HG03066 (cell line): Measurements from ENCODE around the gene RABEP2.

Source experiments
- ATAC-seq: cut with Tn5 transposase; IDR thresholded peaks from one replicate; pipeline ENCODE4 v1.9.1; 2021; ENCODE audit warnings: low read depth; ENCODE audit not compliant: unreplicated experiment

RABEP2 gene

DNA sequence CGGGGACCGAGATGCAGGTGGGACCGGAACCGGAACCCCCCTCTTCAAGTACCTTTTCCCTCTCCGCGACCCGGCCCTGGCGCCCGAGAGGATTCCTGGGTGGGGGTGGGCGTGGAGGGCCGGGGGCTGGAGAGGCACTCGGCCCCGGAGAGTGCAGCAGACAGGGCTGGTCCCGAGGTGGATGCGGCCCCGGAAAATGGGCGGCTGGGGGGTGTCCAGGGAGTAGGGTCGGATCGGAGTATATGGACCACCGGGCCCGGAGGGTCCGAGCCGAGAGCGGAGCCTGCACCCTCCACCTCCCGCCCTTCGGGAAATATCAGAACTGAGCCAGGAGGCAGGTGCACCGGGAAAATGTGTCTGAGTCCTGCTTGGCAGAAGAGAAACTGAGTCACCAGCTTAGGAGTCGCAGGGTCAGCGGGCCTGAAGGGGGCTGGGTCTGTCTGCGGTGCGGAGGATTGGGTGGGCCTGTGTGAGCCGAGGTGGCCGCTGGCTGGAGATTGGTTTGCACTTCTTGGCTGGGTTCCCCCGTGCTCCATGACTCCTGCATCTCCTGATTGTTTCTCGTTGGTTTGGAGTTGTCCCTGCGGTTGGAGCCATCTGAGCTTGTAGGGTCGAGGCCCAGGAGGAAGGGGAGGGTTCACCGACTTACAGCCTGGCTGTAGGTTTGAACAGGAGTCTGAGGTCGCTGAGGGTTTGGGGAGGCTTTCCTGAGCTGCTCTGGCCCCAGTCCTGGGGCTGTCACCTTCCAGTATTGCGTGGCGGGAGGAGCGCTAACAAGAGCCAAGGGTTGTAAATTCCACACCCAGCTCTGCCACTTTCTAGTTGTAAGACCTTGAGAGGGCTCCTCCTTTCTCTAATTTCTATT is 60.9 kb downstream of the RABEP2 start:
- ATAC-seq: no peak

DNA sequence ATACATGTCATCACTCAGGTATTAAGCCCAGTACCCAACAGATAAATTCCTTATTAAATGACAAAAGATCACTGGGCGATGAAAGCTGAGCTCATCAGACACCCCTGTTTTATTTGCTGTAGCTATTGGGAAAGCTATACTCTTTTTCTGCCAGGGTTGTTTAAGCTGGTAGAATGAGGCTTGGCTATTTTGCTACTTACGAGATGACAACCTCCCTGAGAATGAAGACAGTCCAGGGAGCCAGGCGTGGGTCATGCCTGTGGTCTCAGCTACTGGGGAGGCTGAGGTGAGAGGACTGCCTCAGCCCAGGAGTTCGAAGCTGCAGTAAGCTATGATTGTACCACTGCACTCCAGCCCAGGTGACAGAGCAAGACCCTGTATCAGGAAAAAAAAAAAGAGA is 65.7 kb downstream of the RABEP2 start:
- no peak for ATAC-seq

DNA sequence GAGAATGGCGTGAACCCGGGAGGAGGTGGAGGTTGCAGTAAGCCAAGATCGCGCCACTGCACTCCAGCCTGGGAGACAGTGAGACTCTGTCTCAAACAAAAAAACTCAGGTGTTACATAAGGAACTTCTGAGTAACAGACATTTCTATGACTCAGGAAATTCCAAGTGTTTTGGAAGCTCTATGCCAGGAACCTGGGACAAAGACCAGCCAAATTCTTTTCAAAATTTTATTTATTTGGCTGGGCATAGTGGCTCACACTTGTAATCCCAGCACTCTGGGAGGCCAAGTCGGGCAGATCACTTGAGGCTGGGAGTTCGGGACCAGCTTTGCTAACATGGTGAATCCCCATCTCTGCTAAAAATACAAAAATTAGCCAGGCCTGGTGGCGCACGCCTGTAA is 66.6 kb downstream of the RABEP2 start:
- ATAC-seq: no peak
